HUES6 (cell line): ENCODE results near the gene SRSF9.
A peak's percentile ranks its signal among the peaks of the same experiment; 100 is the strongest.
"Not testable (repeated sequence)": the region's sequence is repeated elsewhere in the genome, so short reads cannot be mapped to it uniquely, and the experiment has no call there.

Experiments
- H3K27ac ChIP-seq: 2 replicates; pipeline ENCODE4 v1.7.0; 2013; ENCODE audit warnings: low read depth, mild to moderate bottlenecking, low read length, inconsistent platforms
- H3K27me3 ChIP-seq: 2 replicates; pipeline ENCODE4 v1.6.1; 2013; ENCODE audit warnings: low read length; ENCODE audit not compliant: control insufficient read depth, insufficient read depth
- H3K36me3 ChIP-seq: 2 replicates; pipeline ENCODE4 v1.6.1; 2013; ENCODE audit warnings: low read length; ENCODE audit not compliant: control insufficient read depth, insufficient read depth
- H3K4me1 ChIP-seq: 2 replicates; pipeline ENCODE4 v1.6.1; 2013; ENCODE audit warnings: low read length; ENCODE audit not compliant: control insufficient read depth, insufficient read depth
- H3K4me3 ChIP-seq: 2 replicates; pipeline ENCODE4 v1.5.1; 2013; ENCODE audit warnings: low read depth, low read length
- H3K9ac ChIP-seq: one replicate; pipeline ENCODE4 v1.6.1; 2013; ENCODE audit warnings: mild to moderate bottlenecking, low read length
- H3K9me3 ChIP-seq: 2 replicates; pipeline ENCODE4 v1.6.1; 2013; ENCODE audit warnings: low read depth, low read length; ENCODE audit not compliant: control insufficient read depth, insufficient read depth

Gene SRSF9

GRCh38 chr12:120469450-120470149 is at the start of gene SRSF9:
TSS of gene SRSF9 (minus strand) at chr12:120469748. CDS start at chr12:120469609, 139 bp downstream.
- Histone ChIP-seq H3K36me3 (peaks cover 28% of the 10 kb centered on the region), H3K9me3 (no peaks in the 10 kb centered on the region), H3K27ac (peak within 1 kb of the TSS; percentile 89; the same call in 1 of the 2 replicates), H3K4me3 (peak within 1 kb of the TSS; percentile 94), H3K27me3 (no peaks in the 10 kb centered on the region), H3K4me1 (peaks cover 4% of the 10 kb centered on the region; the same call in 1 of the 2 replicates), H3K9ac (peak within 1 kb of the TSS; percentile 100)

- not testable (repeated sequence) for H3K27me3 ChIP-seq, H3K9ac ChIP-seq, H3K9me3 ChIP-seq, H3K27ac ChIP-seq, H3K4me1 ChIP-seq, H3K4me3 ChIP-seq
- H3K36me3 ChIP-seq, result peaks cover 34% of the 10 kb centered on the region
These were observed 49.8 kb upstream of the SRSF9 start for GRCh38 chr12:120519324-120519723.

DNA sequence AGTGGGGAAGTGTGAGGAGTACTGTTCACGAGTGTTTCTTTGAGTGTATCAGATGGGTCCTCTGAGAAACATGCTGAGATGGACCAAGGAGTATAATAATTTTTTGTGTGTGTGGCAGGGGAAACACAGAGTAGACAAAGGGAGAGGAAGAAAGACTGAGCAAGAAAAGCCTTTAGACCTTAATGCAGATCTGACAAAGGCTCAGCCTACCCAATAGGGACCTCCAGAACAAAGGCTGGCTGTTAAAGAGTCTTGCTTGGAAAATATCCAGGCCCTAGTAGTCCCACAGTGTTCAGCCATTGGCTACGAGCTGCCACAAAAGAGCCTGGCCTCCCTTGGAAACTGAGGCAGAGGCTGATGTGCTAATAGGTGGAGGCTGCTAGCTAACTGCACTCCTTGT is 45.9 kb upstream of the SRSF9 start:
- no peak overlapping the region for H3K4me3 ChIP-seq
- H3K4me1 ChIP-seq, result no peaks in the 10 kb centered on the region
- no peaks in the 10 kb centered on the region for H3K27me3 ChIP-seq
- no peak overlapping the region for H3K9ac ChIP-seq
- no peaks in the 10 kb centered on the region for H3K9me3 ChIP-seq
- no peak overlapping the region for H3K27ac ChIP-seq
- peaks cover 43% of the 10 kb centered on the region for H3K36me3 ChIP-seq

DNA sequence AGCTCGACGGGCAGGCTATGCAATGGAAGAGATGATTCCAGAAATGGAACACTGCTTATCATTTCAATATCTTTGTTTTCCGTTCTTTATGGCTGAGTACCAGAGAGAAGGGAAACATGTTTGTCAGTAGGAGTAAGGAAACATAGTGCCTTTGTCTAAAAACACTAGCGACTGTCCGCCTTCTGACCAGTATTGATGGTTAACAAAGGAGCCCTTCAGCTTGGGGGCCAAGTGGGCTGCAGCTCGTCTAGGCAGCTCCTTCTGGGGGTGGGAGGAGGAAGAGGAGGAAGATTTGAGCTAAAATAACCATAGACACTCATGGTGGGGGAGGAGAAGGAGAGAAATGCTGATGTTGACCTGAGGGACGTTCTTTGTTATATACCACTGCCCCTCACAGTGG is 44.5 kb upstream of the SRSF9 start:
- no peaks in the 10 kb centered on the region for H3K27me3 ChIP-seq
- peaks cover 55% of the 10 kb centered on the region for H3K36me3 ChIP-seq
- H3K9ac ChIP-seq, result no peak overlapping the region
- H3K4me3 ChIP-seq, result no peak overlapping the region
- H3K4me1 ChIP-seq, result no peaks in the 10 kb centered on the region
- no peak overlapping the region for H3K27ac ChIP-seq
- no peaks in the 10 kb centered on the region for H3K9me3 ChIP-seq

DNA sequence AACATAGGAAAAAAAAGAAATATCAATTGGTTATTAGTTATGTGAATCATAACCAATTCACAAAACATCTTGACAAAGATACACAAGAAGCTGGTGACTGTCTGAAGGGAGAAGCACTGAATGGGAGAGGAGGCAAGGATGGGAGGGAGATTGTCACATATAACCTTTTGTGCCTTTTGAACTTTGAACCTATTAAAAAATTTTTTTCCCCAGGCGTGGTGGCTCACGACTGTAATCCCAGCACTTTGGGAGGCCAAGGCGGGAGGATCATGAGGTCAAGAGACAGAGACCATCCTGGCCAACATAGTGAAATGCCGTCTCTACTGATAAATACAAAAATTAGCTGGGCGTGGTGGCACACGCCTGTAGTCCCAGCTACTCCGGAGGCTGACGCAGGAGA is 39.0 kb upstream of the SRSF9 start:
- H3K36me3 ChIP-seq, result peaks cover 48% of the 10 kb centered on the region
- no peak overlapping the region for H3K4me3 ChIP-seq
- no peak overlapping the region for H3K27ac ChIP-seq
- H3K4me1 ChIP-seq, result peaks cover 5% of the 10 kb centered on the region
- H3K27me3 ChIP-seq, result no peaks in the 10 kb centered on the region
- H3K9me3 ChIP-seq, result no peaks in the 10 kb centered on the region
- no peak overlapping the region for H3K9ac ChIP-seq

GRCh38 chr12:120504587-120504986 is 35.0 kb upstream of the SRSF9 start:
- Histone ChIP-seq H3K27me3 (no peaks in the 10 kb centered on the region), H3K4me1 (peaks cover 5% of the 10 kb centered on the region), H3K9me3 (no peaks in the 10 kb centered on the region), H3K36me3 (peaks cover 52% of the 10 kb centered on the region), H3K27ac (peak overlapping the region; percentile 17), H3K9ac (peak overlapping the region; percentile 17), H3K4me3 (no peak overlapping the region)

GRCh38 chr12:120500581-120500980 is 31.0 kb upstream of the SRSF9 start:
- peaks cover 12% of the 10 kb centered on the region for H3K4me1 ChIP-seq
- no peak overlapping the region for H3K4me3 ChIP-seq
- no peaks in the 10 kb centered on the region for H3K9me3 ChIP-seq
- no peak overlapping the region for H3K27ac ChIP-seq
- H3K9ac ChIP-seq, result no peak overlapping the region
- H3K36me3 ChIP-seq, result peaks cover 50% of the 10 kb centered on the region
- no peaks in the 10 kb centered on the region for H3K27me3 ChIP-seq

GRCh38 chr12:120498870-120499515 is 29.4 kb upstream of the SRSF9 start:
- H3K9me3 ChIP-seq, result no peaks in the 10 kb centered on the region
- H3K27ac ChIP-seq, result no peak overlapping the region
- H3K4me3 ChIP-seq, result no peak overlapping the region
- H3K36me3 ChIP-seq, result peaks cover 46% of the 10 kb centered on the region
- no peak overlapping the region for H3K9ac ChIP-seq
- H3K27me3 ChIP-seq, result no peaks in the 10 kb centered on the region
- H3K4me1 ChIP-seq, result peaks cover 14% of the 10 kb centered on the region; the same call in 1 of the 2 replicates

- Histone ChIP-seq H3K9ac (peak overlapping the region; percentile 92), H3K9me3 (no peaks in the 10 kb centered on the region), H3K4me1 (peaks cover 14% of the 10 kb centered on the region; the same call in 1 of the 2 replicates), H3K27ac (no peak overlapping the region), H3K36me3 (peaks cover 33% of the 10 kb centered on the region), H3K27me3 (no peaks in the 10 kb centered on the region), H3K4me3 (peak overlapping the region; percentile 93)
These were observed 28.1 kb upstream of the SRSF9 start for GRCh38 chr12:120497524-120498150.

DNA sequence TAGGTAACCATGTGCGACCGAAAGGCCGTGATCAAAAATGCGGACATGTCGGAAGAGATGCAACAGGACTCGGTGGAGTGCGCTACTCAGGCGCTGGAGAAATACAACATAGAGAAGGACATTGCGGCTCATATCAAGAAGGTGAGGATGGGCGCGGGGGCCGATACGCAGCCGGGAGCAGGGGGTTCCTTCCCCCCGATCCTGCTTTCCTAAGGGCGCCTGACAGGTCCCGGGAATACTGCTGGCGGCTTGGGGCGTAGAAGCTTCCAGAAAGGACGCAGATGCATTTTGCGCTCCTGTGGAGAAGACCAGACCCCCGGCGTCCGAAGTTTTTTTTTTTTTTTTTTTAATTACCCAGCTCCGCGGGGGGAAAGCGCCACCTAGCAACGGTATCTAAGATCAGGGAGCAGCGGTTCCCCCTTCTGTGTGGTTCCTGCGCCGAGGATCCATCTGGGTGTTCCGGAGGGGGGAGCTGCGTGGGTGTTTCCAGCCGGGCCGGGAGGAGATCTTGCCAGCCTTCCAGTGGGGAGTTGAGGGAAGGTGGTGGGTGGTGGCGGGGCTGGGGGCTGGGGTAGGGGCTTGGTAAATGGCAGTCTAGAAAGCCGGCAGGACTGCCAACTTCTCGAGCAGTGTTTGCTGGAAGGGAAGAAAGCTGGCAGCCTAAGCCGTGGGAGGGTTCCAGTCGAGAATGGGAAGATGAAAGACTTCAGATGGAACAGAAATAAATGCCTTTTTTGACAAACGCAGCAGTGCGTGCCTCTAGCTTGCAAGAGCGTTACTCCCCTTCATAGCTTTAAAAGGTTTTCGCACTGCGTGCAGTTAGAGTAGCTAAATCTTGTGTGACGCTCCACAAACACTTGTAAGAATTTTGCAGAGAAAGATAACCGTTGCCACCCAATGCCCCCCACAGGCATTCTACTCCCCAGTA is 27.1 kb upstream of the SRSF9 start:
- Histone ChIP-seq H3K9ac (peak overlapping the region; percentile 92), H3K27ac (peak overlapping the region; percentile 86; the same call in 1 of the 2 replicates), H3K4me3 (peak overlapping the region; percentile 93), H3K36me3 (peaks cover 34% of the 10 kb centered on the region), H3K9me3 (no peaks in the 10 kb centered on the region), H3K27me3 (no peaks in the 10 kb centered on the region), H3K4me1 (peaks cover 14% of the 10 kb centered on the region; the same call in 1 of the 2 replicates)
